Measurements from ENCODE around the gene TEX22.

TEX22 gene

GRCh38 chr14:105398726-105399465, 558 bp downstream of the TEX22 start:
- no peak for DNase-seq (ENCODE audit: extremely low read depth in 1 of 2, low read depth in 1 of 2)

GRCh38 chr14:105399466-105399775, 1.1 kb downstream of the TEX22 start:
- no peak for DNase-seq (ENCODE audit: extremely low read depth in 1 of 2, low read depth in 1 of 2)

GRCh38 chr14:105400016-105400415, 1.7 kb downstream of the TEX22 start:
- no peak for DNase-seq (ENCODE audit: extremely low read depth in 1 of 2, low read depth in 1 of 2)

DNA sequence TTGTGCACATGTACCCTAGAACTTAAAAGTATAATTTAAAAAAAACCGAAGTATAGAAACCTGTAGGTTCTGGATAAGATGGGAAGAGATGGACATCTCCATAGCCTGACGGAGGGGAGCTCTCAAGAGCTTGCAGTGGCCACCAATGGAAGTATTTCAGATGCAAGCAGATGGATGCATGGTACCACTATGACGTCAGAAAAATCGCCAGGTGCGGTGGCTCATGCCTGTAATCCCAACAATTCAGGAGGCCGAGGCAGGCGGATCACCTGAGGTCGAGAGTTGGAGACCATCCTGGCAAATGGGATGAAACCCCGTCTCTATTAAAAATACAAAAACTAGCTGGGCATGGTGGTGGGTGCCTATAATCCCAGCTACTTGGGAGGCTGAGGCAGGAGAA, 3.4 kb downstream of the TEX22 start:
- no peak for DNase-seq (ENCODE audit: extremely low read depth in 1 of 2, low read depth in 1 of 2)

- no peak for DNase-seq (ENCODE audit: extremely low read depth in 1 of 2, low read depth in 1 of 2)
These were observed 10.3 kb downstream of the TEX22 start for GRCh38 chr14:105408592-105408991.

DNA sequence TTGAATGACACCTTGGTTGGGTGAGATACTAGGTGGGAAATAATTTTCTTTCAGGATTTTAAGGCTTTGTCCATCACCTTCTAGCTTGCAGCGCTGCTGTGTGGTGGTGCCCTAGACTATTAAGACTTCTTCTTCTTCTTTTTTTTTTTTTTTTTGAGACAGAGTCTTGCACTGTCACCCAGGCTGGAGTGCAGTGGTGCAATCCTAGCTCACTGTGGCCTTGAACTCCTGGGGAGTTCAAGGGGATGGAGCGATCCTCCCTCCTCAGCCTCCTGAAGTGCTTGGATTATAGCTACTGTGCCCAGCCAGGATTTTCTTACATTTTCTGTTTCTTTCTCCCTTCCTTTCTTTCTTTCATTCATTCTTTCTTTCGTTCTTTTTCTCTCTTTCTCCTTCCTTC, 11.0 kb downstream of the TEX22 start:
- DNase-seq (ENCODE audit: extremely low read depth in 1 of 2, low read depth in 1 of 2): no peak

DNA sequence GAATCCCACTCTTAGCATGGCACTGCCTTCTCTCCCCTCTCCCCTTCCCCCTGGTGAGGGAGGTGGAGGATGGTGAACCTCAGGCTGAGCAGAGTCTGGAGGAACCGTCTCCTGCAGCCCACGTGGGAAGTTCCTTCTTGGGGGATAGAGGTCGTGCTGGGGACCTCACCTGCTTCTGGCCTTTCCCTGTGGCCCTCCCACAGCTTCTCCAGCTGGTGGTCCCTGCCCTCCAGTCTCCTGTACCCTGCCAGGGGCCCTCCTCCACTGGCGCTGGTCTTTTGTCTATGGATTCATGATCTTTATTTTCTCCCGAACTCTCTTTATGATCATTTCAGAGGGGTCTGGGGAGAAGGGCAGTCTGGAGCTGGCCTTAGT, 12.3 kb downstream of the TEX22 start:
- DNase-seq (ENCODE audit: extremely low read depth in 1 of 2, low read depth in 1 of 2): no peak

DNA sequence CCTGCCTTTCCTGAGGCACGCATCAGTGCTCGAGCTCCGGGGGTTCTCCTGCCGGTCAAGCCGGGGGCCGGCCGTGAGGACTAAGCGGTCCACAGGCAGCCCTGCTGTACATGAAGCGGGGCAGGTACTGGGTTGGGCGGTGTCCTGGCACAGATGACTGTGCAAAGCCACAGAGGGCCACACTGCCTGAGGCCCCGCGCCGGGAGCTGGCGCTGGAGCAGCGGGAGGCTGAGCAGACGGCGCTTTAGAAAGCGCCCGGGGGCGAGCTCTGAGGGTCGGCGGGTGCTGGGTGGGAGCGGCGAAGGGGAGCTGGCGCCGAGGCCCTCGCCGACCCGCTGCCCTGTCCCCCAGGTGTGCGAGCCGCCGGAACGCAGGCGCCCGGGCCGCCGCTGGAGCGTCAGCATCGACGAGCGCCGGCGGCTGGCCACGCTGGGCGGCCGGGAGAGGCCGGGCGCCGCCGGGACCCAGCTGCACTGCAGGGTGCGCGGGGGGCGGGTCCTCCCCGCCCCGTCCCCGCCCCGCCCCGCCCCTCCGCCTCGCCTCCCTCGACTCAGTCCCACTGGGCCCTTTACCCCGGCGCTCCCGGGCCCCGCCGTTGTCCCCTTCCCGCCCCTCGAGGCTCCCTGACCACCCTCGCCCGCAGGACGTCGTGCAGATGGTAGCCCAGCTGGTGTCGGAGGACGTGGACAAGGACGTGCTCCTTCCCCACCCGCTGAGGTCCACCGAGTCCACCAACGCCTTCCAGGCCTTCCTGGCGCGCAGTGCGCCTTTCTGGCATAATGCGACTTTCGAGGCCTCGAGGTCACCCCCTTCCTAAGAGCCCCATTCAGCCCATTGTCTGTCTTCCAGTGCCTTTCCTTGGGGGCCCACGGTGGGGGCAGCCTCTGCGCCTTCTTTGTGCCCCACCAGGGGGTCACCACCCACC, 12.9 kb downstream of the TEX22 start:
- DNase-seq (ENCODE audit: extremely low read depth in 1 of 2, low read depth in 1 of 2): no peak

GRCh38 chr14:105411985-105412770, 13.8 kb downstream of the TEX22 start:
- no peak for DNase-seq (ENCODE audit: extremely low read depth in 1 of 2, low read depth in 1 of 2)

GRCh38 chr14:105412771-105413543, 14.6 kb downstream of the TEX22 start:
- no peak for DNase-seq (ENCODE audit: extremely low read depth in 1 of 2, low read depth in 1 of 2)

GRCh38 chr14:105413544-105413886, 15.2 kb downstream of the TEX22 start:
- no peak for DNase-seq (ENCODE audit: extremely low read depth in 1 of 2, low read depth in 1 of 2)

DNA sequence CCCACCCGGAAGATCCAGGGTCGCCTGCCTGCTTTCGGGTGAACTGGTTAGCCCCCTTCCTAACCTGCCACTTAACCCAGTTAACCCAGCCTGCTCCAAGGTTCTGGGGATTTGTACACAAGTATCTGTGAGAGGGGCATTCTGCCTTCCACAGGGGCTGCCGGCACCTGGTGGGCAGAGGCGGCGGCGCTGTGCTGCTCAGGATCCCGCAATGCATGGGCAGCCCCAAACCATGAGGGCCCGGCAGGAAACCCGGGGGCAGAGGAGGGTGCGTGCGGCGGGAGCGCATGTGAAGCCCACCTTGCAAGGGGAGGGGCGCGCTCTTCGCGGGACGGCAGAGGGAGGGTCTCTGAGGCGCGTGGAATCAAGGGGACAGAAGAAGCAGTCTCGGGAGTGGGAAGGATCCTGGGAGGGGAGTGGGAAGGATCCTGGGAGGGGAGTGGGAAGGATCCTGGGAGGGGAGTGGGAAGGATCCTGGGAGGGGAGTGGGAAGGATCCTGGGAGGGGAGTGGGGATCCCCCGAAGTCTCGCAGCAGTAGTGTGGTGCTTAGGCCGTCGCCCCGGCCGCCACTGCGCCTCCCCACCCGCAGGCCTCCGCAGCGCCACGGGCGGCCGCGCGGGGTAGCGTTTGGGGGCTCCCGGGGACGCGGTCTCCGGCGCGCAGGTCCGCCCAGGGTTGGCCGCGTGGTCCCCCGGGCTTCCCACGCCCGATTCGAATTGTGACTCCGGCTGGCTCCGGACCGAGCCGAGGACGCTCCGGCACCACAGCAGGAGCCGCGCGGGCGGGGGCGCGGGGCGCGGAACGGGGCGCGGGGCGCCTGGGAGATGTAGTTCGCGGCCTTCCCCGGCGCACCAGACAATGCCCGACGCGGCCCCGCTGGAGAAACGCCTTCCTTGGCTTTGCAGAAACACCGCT, 16.4 kb downstream of the TEX22 start:
- DNase-seq (ENCODE audit: extremely low read depth in 1 of 2, low read depth in 1 of 2): peak in 1 of 2 donors; percentile 44

- no peak for DNase-seq (ENCODE audit: extremely low read depth in 1 of 2, low read depth in 1 of 2)
These were observed 17.4 kb downstream of the TEX22 start for GRCh38 chr14:105415481-105416428.

DNA sequence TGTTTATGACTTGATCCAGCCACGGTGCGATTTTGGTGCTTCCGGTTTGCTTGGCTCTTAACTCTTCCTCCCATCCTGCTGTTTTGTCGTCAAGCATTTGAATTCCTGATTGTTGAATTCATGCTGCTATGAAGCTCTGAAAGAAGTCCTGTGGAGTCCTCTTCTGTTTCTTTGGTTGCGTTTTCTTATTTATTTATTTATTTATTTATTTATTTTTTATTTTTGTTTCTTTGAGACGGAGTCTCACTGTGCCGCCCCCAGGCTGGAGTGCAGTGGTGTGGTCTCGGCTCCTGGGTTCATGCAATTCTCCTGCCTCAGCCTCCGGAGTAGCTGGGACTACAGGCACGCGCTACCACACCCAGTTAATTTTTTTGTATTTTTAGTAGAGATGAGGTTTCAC, 18.3 kb downstream of the TEX22 start:
- no peak for DNase-seq (ENCODE audit: extremely low read depth in 1 of 2, low read depth in 1 of 2)

DNA sequence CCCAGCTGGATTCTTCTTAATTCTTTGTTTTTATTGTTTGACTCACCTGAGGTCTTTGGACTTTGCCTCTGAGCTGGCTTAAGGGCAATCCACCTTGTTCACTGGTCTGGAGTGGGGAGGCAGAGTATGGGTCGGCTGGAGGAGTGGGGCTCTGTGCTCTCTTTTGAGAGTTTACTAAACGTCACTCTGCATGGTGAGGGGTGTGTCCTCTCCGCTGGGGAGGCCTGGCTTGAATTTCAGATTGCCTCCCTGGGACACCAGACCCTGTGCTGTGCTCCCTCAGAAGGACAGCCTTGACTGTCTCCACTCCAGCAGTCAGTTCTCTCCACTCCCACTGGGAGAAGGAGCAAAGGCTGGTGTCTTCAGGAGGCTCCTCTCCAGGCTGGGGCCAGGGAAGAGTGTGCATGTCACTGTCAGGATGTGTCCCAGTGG, 19.4 kb downstream of the TEX22 start:
- DNase-seq (ENCODE audit: extremely low read depth in 1 of 2, low read depth in 1 of 2): no peak

DNA sequence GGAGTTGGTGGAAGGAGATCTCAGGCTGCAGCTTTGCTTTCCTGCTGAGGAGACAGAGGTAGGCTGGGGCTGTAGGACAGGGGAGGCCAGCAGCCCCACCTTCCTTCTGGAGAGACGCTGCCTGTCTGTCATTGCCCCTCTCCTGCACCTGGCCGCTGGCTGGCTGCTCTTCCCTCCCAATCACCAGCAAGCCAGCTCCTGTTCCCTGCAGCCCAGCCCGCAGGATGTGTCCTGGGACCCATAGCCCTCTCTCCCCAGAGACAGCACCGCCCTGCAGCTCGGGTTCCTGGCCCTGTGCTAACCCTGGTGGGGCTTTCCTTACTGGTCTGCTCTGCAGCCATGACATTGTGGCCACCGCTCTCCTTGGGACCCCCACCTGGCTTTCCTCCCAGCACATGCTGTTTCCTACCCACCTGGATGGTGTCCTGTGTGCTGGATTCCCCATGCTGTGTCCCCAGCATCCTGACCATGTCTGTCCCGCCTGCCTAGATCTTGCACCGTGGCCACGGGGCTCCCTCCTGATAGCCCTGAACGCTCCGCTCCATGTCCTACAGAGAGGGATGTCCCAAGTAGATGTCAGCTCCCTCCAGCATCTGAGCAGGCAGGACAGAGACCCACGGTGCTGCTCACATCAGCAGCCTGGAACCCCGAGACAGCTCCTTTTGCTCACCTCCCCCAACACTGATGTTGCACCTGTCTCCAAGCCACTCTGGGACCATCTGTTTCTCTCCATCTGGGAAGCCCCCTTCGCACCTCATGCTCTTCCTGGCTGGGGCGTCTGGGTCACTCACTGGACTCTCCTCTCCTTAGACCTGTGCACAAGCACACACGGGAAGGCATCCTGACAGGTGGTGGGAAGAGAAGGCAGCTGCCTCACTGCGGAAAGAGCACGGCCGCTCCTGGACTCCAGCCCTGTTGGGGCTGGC, 20.2 kb downstream of the TEX22 start:
- DNase-seq (ENCODE audit: extremely low read depth in 1 of 2, low read depth in 1 of 2): no peak

DNA sequence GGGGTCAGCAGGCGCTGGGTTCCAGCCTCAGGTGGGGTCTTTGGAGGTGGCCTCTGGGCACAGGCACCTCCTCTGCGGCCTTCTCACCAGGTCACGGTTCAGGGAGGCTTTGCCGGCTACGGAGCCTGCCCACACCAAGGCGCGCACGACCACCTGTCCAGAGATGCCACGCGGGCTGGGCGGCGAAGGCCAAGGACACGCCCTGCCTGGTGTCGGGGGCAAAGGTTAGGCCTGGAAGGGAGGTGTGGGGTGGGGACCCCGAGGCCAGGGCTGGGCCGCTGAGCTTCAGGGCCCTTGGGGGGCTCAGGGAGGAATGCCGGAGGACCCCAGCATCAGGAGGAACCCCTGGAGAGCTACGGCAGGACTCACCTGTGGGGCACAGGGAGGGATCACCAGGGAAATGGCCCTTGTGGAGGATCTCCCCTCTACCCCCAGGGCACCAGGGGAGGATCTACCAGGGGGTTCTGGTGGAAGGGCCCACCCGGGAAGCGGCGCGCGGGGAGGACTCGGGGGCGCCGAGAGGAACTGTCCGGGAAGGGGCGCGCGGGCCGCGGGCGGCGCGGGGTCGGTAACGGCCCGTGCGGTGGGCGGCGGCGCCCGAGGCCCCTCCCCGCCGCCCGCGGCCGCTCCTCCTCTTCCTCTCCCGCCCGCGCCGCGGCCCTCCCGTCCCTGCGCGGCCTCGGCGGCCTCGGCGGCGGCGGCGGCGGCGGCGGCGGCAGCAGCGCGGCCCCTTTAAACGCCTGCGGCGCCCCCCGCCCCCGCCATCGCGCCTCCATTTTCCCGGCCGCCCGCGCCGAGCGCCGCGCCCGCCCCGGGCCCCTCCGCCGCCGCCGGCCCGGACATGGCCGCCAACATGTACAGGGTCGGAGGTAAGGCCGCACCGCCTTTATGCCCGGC, 21.1 kb downstream of the TEX22 start, which contains the start of gene MTA1:
MTA1 (plus strand) TSS at position 633 of the 897 bp plus-strand sequence; CDS start at position 842, 209 bp downstream.
- DNase-seq (ENCODE audit: extremely low read depth in 1 of 2, low read depth in 1 of 2): peak in 1 of 2 donors; percentile 34

All from activated CD8-positive, alpha-beta memory T cell treated with anti-CD3 and anti-CD28 coated beads for 1 hour (primary cell).